PC-3 (cell line): ENCODE results near the gene ZNF496.

Experiments
- CTCF ChIP-seq: fragments of 300-600 bp; sonication (generic); conservative IDR thresholded peaks from 2 replicates; pipeline ENCODE4 v1.5.1; 2017; ENCODE audit warnings: antibody characterized with exemption, low read depth, mild to moderate bottlenecking, low read length
- EZH2 ChIP-seq: fragments of 300-600 bp; sonication (generic); IDR thresholded peaks from one replicate; pipeline ENCODE4 v1.6.1; 2017; ENCODE audit warnings: antibody characterized with exemption, mild to moderate bottlenecking, low read length; ENCODE audit not compliant: unreplicated experiment

- TF ChIP-seq CTCF (no peak), EZH2 (no peak)
Measured at GRCh38 chr1:247316590-247317197, 15.0 kb downstream of the ZNF496 start.
